Stimulated activated memory B cell treated with anti-CD40 and anti-IgM and Interleukin-4, amounts not matched to agents 10 μg/mL and 1 μg/mL and 100 μg/mL, for 72 hours (primary cell): ENCODE data around the gene ROBO1.

Experiments used
- ATAC-seq: fragments of 150-1000 bp; cut with Tn5 transposase; 2 replicates; pipeline ENCODE4 v1.10.0; 2021
- H3K27ac Mint-ChIP-seq: one replicate; pipeline ENCODE4 v1.8.0; 2022; ENCODE audit warnings: mild to moderate bottlenecking, mixed read lengths
- H3K27me3 Mint-ChIP-seq: one replicate; pipeline ENCODE4 v1.8.0; 2022; ENCODE audit warnings: mixed read lengths
- H3K36me3 Mint-ChIP-seq: one replicate; pipeline ENCODE4 v1.8.0; 2022; ENCODE audit warnings: mixed read lengths
- H3K4me1 Mint-ChIP-seq: one replicate; pipeline ENCODE4 v1.8.0; 2022; ENCODE audit warnings: mixed read lengths
- H3K4me3 Mint-ChIP-seq: one replicate; pipeline ENCODE4 v1.8.0; 2022; ENCODE audit warnings: mild to moderate bottlenecking, moderate library complexity, mixed read lengths
- H3K9me3 Mint-ChIP-seq: one replicate; pipeline ENCODE4 v1.8.0; 2022; ENCODE audit warnings: mixed read lengths

The ROBO1 gene

DNA sequence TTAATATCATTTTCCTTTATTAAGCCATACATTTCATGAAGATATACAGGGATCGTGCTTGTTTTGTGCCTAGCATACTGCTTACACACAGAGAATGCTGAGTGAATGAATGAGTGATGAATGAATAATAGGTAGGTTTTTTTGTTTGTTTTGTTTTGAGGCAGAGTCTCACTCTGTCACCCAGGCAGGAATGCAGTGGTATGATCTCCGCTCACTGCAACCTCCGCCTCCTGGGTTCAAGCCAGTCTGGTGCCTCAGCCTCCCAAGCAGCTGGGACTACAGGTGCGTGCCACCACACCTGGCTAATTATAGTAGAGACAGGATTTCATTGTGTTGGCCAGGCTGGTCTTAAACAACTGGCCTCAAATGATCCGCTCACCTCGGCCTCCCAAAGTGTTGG is 400.0 kb downstream of the ROBO1 start:
- H3K27ac Mint-ChIP-seq, result no peak overlapping the region
- H3K27me3 Mint-ChIP-seq, result no peaks in the 10 kb centered on the region
- H3K36me3 Mint-ChIP-seq, result no peaks in the 10 kb centered on the region
- no peaks in the 10 kb centered on the region for H3K4me1 Mint-ChIP-seq
- H3K9me3 Mint-ChIP-seq, result no peaks in the 10 kb centered on the region
- no peak overlapping the region for H3K4me3 Mint-ChIP-seq
- no peak for ATAC-seq

DNA sequence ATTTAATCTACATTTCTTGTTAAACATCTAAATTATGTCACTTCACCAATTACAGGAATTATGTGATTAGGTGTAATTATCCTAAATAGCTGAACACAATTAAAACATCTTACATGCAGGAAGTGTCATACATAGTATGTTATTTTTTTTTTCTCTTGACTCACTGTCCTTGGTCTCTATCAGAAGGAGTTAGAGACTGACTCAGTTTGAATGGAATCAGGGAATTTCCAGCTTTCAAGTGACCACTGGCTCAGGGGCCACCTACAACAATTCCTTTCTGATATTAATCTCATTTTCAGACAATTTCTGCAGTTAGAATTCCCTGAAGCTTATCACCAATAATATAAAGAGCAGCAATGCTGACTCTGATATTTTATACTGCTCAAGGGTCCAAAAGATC is 400.7 kb downstream of the ROBO1 start:
- Mint-ChIP-seq H3K36me3 (no peaks in the 10 kb centered on the region), H3K27ac (no peak overlapping the region), H3K4me3 (no peak overlapping the region), H3K9me3 (no peaks in the 10 kb centered on the region), H3K4me1 (no peaks in the 10 kb centered on the region), H3K27me3 (no peaks in the 10 kb centered on the region)
- ATAC-seq, result no peak

DNA sequence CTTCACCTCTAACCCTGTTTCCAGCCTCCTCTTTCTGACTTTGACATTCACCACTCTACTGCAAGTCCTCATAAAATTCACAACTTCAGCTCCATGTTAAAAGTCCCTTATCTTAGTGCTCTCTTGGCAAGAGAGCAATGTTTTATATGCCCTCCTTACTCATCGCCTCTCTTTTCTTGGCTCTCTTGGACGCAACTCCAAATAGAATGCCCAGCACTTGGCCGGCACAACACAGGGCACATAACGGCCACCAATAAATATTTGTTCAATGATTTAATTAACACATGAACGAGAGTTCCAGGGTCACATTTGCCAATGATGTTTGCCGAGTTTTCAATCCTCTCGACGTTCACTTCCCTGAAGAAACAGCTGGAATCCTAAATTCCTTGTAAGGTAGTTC is 401.4 kb downstream of the ROBO1 start:
- H3K27ac Mint-ChIP-seq, result no peak overlapping the region
- no peaks in the 10 kb centered on the region for H3K36me3 Mint-ChIP-seq

GRCh38 chr3:79364784-79365183 is 403.0 kb downstream of the ROBO1 start:
- no peaks in the 10 kb centered on the region for H3K27me3 Mint-ChIP-seq
- no peaks in the 10 kb centered on the region for H3K36me3 Mint-ChIP-seq
- no peak for ATAC-seq
- H3K4me3 Mint-ChIP-seq, result no peak overlapping the region
- H3K9me3 Mint-ChIP-seq, result no peaks in the 10 kb centered on the region
- no peak overlapping the region for H3K27ac Mint-ChIP-seq
- H3K4me1 Mint-ChIP-seq, result no peaks in the 10 kb centered on the region

More for the DNA sequence above, 401.4 kb downstream of the ROBO1 start:
- Mint-ChIP-seq H3K4me3 (no peak overlapping the region), H3K9me3 (no peaks in the 10 kb centered on the region), H3K4me1 (no peaks in the 10 kb centered on the region), H3K27me3 (no peaks in the 10 kb centered on the region)
- ATAC-seq, result no peak

DNA sequence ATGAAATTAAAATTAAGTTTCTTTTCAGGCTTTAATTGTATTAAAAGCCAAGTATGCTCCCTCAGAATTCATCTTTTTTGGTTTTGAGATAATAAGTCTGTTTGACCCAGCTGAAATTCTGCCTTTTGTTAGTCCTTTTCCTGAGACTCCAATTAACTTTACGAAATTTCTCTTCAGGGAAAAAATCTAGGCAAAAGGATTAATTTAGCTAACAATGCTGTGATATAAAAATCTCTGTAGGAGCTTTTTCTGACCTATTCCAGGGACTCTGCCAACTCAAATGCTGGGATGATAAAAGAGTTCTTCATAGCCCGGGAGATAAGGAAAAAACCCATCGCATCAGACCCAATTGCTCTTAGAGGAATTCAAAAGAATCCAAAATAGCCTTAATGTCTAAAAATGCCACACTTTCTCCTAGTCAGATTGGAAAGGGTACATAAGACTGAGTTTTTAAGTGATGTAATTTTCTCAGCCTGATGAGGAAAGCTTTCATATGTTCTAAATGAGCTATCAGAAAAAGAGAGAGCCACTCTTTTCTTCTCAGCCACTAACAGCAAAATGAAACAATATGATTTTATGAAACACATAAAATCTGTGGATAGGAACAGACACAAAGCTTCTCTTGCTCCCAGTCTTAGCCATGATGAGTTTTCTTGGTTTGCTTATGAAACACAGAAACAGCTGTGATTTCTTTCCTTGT is 405.1 kb downstream of the ROBO1 start:
- H3K4me1 Mint-ChIP-seq, result no peaks in the 10 kb centered on the region
- no peaks in the 10 kb centered on the region for H3K36me3 Mint-ChIP-seq
- H3K27ac Mint-ChIP-seq, result no peak overlapping the region
- H3K27me3 Mint-ChIP-seq, result no peaks in the 10 kb centered on the region
- ATAC-seq, result no peak
- H3K4me3 Mint-ChIP-seq, result no peak overlapping the region
- H3K9me3 Mint-ChIP-seq, result no peaks in the 10 kb centered on the region

GRCh38 chr3:79361748-79362378 is 405.9 kb downstream of the ROBO1 start:
- no peak overlapping the region for H3K4me3 Mint-ChIP-seq
- no peaks in the 10 kb centered on the region for H3K27me3 Mint-ChIP-seq
- no peaks in the 10 kb centered on the region for H3K36me3 Mint-ChIP-seq
- H3K27ac Mint-ChIP-seq, result no peak overlapping the region
- H3K4me1 Mint-ChIP-seq, result no peaks in the 10 kb centered on the region
- no peak for ATAC-seq
- no peaks in the 10 kb centered on the region for H3K9me3 Mint-ChIP-seq

DNA sequence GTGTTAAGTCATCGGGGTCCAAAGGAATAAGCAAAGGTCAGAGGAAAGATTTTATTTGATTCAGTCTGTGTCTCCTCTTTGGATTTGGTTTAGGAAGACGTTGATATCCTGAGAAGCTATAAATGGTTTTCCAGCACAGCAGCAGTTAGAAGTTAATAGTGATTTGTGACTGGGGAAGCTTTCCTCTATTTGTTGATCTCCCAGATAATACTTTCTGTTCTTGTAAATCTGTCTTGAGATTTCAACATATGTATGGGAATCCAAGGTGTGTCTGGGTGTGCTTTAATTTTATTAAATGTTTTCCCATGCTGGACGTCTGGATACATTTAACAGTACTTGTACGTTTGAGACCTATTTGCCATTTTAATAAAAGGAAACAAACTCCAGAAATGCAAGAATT is 409.5 kb downstream of the ROBO1 start:
- no peak for ATAC-seq
- H3K4me3 Mint-ChIP-seq, result no peak overlapping the region
- H3K4me1 Mint-ChIP-seq, result no peaks in the 10 kb centered on the region
- no peaks in the 10 kb centered on the region for H3K27me3 Mint-ChIP-seq
- no peaks in the 10 kb centered on the region for H3K9me3 Mint-ChIP-seq
- H3K36me3 Mint-ChIP-seq, result no peaks in the 10 kb centered on the region
- H3K27ac Mint-ChIP-seq, result no peak overlapping the region

GRCh38 chr3:79354179-79354688 is 413.6 kb downstream of the ROBO1 start:
- no peaks in the 10 kb centered on the region for H3K4me1 Mint-ChIP-seq
- ATAC-seq, result no peak
- no peak overlapping the region for H3K4me3 Mint-ChIP-seq
- H3K36me3 Mint-ChIP-seq, result no peaks in the 10 kb centered on the region
- no peak overlapping the region for H3K27ac Mint-ChIP-seq
- H3K9me3 Mint-ChIP-seq, result peaks cover 3% of the 10 kb centered on the region
- no peaks in the 10 kb centered on the region for H3K27me3 Mint-ChIP-seq

GRCh38 chr3:79351699-79352098 is 416.1 kb downstream of the ROBO1 start:
- no peak overlapping the region for H3K27ac Mint-ChIP-seq
- H3K9me3 Mint-ChIP-seq, result peaks cover 3% of the 10 kb centered on the region
- H3K4me1 Mint-ChIP-seq, result no peaks in the 10 kb centered on the region
- no peak for ATAC-seq
- no peak overlapping the region for H3K4me3 Mint-ChIP-seq
- H3K27me3 Mint-ChIP-seq, result no peaks in the 10 kb centered on the region
- no peaks in the 10 kb centered on the region for H3K36me3 Mint-ChIP-seq

DNA sequence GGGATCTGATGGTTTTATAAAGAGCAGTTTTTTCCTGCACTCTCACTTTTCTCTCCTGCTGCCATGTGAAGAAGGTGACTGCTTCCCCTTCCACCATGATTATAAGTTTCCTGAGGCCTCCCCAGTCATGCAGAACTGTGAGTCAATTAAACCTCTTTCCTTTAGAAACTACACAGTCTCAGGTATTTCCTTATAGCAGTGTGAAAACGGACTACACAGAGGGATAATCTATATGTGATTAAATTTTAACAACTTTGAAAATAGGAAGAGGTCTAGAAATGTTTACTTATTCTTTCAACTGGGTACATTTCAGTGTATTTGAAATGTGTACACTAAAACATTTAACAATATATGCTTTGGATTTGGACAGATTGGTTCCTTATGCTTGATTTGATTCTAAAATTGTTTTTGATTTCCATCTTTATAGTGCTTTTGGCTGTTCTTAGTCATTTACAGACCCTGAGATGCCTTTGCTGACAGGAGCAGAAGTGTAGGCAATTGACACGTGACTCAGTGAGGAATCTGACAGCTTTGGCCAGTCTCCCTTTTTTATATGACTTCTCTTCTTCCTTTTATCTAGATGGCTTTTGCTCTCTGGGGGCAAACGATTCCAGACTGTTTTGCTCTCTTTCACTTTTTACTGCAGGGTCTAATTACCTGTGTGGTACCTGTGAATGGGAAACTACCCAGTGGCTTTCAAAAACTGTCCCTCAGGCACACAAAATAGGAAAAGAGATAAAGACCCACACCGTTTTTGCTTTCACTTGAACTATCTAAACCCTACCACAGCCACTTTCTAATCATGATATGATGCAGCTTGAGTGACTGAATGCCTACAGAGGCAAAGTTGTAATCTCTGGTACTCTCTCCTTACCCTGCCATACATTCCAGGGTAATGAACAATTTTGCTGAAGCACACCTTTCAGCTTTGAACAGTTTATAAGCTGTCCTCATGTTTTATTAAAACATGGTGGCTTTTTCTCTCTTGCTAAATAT is 422.6 kb downstream of the ROBO1 start:
- Mint-ChIP-seq H3K36me3 (no peaks in the 10 kb centered on the region), H3K4me3 (no peak overlapping the region)

DNA sequence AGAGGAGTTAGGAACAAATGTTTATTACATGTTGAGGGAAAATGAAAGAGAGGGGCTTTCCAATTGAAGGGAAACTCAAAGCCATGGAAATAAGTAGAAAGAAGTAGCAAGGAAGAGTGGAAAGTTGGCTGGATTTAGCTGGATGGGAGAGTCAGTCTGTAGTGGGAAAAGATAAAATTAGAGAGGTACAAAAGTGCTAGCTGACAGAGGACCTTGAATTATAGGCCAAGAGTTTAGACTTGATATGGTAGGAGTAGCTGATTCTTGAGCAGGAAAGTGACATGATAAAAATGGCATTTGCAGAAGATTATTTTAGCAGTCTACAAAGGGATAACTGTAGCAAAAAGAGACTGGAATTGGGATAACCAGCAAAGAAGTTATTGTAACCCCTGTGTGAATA is 425.8 kb downstream of the ROBO1 start:
- Mint-ChIP-seq H3K27ac (no peak overlapping the region), H3K27me3 (no peaks in the 10 kb centered on the region), H3K4me3 (no peak overlapping the region), H3K9me3 (peaks cover 4% of the 10 kb centered on the region), H3K36me3 (no peaks in the 10 kb centered on the region), H3K4me1 (no peaks in the 10 kb centered on the region)
- ATAC-seq, result no peak

More for the DNA sequence above, 422.6 kb downstream of the ROBO1 start:
- Mint-ChIP-seq H3K27ac (no peak overlapping the region), H3K27me3 (no peaks in the 10 kb centered on the region), H3K9me3 (peaks cover 2% of the 10 kb centered on the region), H3K4me1 (no peaks in the 10 kb centered on the region)
- ATAC-seq, result no peak

DNA sequence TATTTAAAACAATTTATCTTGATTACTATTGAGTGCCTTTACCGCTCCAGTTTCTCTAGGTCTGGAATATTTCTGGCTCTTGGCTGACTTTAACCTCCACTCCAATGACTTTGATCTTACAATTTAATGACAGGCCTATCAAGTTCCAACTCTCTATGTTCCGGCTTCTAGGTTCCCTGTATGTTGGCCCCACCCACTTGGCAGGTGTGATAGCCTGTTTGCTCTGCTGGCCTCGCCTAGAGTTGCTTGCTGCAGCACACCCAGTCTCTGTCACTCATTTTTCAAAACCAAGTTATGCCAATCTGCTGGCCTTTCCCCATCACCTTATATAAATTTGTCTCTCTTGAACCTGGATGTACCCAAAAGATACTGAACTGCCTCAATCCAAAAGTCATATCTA is 428.0 kb downstream of the ROBO1 start:
- Mint-ChIP-seq H3K4me1 (no peaks in the 10 kb centered on the region), H3K36me3 (no peaks in the 10 kb centered on the region), H3K9me3 (peaks cover 5% of the 10 kb centered on the region)

DNA sequence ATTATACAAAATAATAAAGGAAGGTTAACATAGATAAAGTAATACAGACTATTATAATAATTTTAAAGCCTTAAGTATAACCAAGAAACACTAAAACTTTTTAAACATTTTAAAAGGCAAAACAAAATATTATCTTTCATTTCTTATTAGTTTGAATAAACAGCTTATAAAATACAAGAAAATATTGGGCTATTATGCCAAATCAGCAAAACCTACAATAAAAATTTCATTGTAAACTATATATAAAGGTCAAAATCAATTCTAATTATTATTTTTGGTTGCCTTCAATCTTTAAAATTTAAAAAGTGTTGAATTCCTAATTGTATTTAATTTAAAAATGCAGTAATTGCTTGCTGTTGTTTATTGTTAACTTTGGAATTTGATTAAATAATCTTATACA is 430.0 kb downstream of the ROBO1 start:
- no peak for ATAC-seq
- H3K9me3 Mint-ChIP-seq, result peaks cover 10% of the 10 kb centered on the region
- no peak overlapping the region for H3K4me3 Mint-ChIP-seq
- H3K27ac Mint-ChIP-seq, result no peak overlapping the region
- no peaks in the 10 kb centered on the region for H3K36me3 Mint-ChIP-seq
- no peaks in the 10 kb centered on the region for H3K27me3 Mint-ChIP-seq
- H3K4me1 Mint-ChIP-seq, result no peaks in the 10 kb centered on the region

More for the DNA sequence above, 428.0 kb downstream of the ROBO1 start:
- no peak overlapping the region for H3K4me3 Mint-ChIP-seq
- no peak for ATAC-seq
- H3K27me3 Mint-ChIP-seq, result no peaks in the 10 kb centered on the region
- H3K27ac Mint-ChIP-seq, result no peak overlapping the region

- no peaks in the 10 kb centered on the region for H3K4me1 Mint-ChIP-seq
- no peaks in the 10 kb centered on the region for H3K36me3 Mint-ChIP-seq
- peaks cover 11% of the 10 kb centered on the region for H3K9me3 Mint-ChIP-seq
- no peak overlapping the region for H3K27ac Mint-ChIP-seq
- no peak overlapping the region for H3K4me3 Mint-ChIP-seq
- no peaks in the 10 kb centered on the region for H3K27me3 Mint-ChIP-seq
- no peak for ATAC-seq
Measured at GRCh38 chr3:79329154-79329553, 438.6 kb downstream of the ROBO1 start.

GRCh38 chr3:79326642-79327041 is 441.2 kb downstream of the ROBO1 start:
- no peak for ATAC-seq
- Mint-ChIP-seq H3K4me3 (no peak overlapping the region), H3K27ac (no peak overlapping the region), H3K4me1 (no peaks in the 10 kb centered on the region), H3K36me3 (no peaks in the 10 kb centered on the region), H3K9me3 (peaks cover 6% of the 10 kb centered on the region), H3K27me3 (no peaks in the 10 kb centered on the region)
